ENCODE results near the gene TENM4. TPM values are rescaled to one million over a fixed set of nuclear protein-coding genes. Genes with fewer than 3 reads are reported as not detected.

The TENM4 gene
- total and polyA plus RNA-seq, 10 of the 15 experiments (the other 5 are each of a cell fraction or from before 2014, with no cell fraction given): 0.03 to 0.12 (median 0.06) TPM; not detected in 7

DNA sequence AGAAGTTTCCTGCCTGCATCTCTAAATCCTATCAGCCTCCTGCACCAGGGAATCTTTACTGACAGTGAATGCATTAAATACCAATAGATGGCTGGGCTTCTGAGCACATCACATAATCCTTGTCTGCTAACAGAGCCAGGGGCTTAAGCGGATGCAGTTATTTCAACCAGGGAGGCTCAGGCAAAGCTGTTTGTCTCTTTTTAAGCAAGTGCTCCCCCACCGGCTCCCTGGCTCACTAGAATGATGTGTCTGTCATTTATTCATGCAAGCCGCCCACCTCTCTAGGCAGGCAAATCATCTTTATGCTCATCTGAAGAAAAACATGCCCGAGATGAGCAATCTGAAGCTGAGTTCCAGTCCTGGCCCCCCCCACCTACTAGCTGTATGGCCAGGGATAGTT is 182.3 kb downstream of the TENM4 start:
- WGBS (ENCODE audit: insufficient coverage, insufficient replicate concordance, low lambda C conversion rate, missing lambda C conversion rate): 22% methylated on average over 4 of the region's 4 CpGs
- Histone ChIP-seq H3K36me3 (ENCODE audit: control insufficient read depth in 2 of 2, insufficient read depth in 2 of 2, low read length in 1 of 2) (no peaks in the 10 kb centered on the region), H3K9me3 (replicated peaks; ENCODE audit: control insufficient read depth, insufficient read depth, low read length) (no peaks in the 10 kb centered on the region), H3K27ac (ENCODE audit: control insufficient read depth, insufficient read depth) (no peak overlapping the region), H3K4me2 (ENCODE audit: control insufficient read depth, insufficient read depth) (no peak overlapping the region), H2AFZ (ENCODE audit: control insufficient read depth, low read depth, low read length) (no peak overlapping the region), H3K4me3 (no peak overlapping the region), H4K20me1 (ENCODE audit: control insufficient read depth, insufficient read depth) (no peaks in the 10 kb centered on the region), H3K27me3 (replicated peaks in 1 of 2; ENCODE audit: control insufficient read depth in 2 of 2, insufficient read depth in 2 of 2, low read length in 1 of 2) (no peaks in the 10 kb centered on the region), H3K79me2 (ENCODE audit: control insufficient read depth, insufficient read depth, low read length) (no peaks in the 10 kb centered on the region), H3K9ac (ENCODE audit: control insufficient read depth, insufficient read depth, low read length) (no peak overlapping the region), H3K4me1 (ENCODE audit: control insufficient read depth, insufficient read depth, low read length) (no peaks in the 10 kb centered on the region)
- FAIRE-seq (no peak), DNase-seq (ENCODE audit: low read depth, low spot score) (no peak), ATAC-seq (no peak)
- SMC1A ChIA-PET (ENCODE audit: uncharacterized antibody, unreplicated experiment): no interaction called here
- RAD21 ChIA-PET (ENCODE audit: unreplicated experiment): no interaction called here
- POLR2A ChIA-PET: no interaction called here
- in situ Hi-C loops (cut with MboI): no loop called here
- intact Hi-C loops (cut with micrococcal nuclease; ENCODE audit: unreplicated experiment): no loop called here
- CTCF ChIA-PET: no interaction called here
- TF ChIP-seq ZBTB11 (CRISPR knock-in tag; IDR thresholded peaks at IDR 0.05): no peak
- TF ChIP-seq, protein P1, sequence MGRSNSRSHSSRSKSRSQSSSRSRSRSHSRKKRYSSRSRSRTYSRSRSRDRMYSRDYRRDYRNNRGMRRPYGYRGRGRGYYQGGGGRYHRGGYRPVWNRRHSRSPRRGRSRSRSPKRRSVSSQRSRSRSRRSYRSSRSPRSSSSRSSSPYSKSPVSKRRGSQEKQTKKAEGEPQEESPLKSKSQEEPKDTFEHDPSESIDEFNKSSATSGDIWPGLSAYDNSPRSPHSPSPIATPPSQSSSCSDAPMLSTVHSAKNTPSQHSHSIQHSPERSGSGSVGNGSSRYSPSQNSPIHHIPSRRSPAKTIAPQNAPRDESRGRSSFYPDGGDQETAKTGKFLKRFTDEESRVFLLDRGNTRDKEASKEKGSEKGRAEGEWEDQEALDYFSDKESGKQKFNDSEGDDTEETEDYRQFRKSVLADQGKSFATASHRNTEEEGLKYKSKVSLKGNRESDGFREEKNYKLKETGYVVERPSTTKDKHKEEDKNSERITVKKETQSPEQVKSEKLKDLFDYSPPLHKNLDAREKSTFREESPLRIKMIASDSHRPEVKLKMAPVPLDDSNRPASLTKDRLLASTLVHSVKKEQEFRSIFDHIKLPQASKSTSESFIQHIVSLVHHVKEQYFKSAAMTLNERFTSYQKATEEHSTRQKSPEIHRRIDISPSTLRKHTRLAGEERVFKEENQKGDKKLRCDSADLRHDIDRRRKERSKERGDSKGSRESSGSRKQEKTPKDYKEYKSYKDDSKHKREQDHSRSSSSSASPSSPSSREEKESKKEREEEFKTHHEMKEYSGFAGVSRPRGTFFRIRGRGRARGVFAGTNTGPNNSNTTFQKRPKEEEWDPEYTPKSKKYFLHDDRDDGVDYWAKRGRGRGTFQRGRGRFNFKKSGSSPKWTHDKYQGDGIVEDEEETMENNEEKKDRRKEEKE (IDR thresholded peaks at IDR 0.05): no peak
- no peak for TF ChIP-seq DPF2 (IDR thresholded peaks at IDR 0.05)
- TF ChIP-seq, protein P2, sequence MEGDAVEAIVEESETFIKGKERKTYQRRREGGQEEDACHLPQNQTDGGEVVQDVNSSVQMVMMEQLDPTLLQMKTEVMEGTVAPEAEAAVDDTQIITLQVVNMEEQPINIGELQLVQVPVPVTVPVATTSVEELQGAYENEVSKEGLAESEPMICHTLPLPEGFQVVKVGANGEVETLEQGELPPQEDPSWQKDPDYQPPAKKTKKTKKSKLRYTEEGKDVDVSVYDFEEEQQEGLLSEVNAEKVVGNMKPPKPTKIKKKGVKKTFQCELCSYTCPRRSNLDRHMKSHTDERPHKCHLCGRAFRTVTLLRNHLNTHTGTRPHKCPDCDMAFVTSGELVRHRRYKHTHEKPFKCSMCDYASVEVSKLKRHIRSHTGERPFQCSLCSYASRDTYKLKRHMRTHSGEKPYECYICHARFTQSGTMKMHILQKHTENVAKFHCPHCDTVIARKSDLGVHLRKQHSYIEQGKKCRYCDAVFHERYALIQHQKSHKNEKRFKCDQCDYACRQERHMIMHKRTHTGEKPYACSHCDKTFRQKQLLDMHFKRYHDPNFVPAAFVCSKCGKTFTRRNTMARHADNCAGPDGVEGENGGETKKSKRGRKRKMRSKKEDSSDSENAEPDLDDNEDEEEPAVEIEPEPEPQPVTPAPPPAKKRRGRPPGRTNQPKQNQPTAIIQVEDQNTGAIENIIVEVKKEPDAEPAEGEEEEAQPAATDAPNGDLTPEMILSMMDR (IDR thresholded peaks at IDR 0.05 in 2 of 3, conservative IDR thresholded peaks at IDR 0.05 in 1 of 3; ENCODE audit: control insufficient read depth in 2 of 3, extremely low read depth in 1 of 3, insufficient read depth in 1 of 3, low read depth in 3 of 3, low read length in 3 of 3): no peak
- no peak for TF ChIP-seq CREB1 (IDR thresholded peaks at IDR 0.05; ENCODE audit: low read depth)
- TF ChIP-seq, protein P3, sequence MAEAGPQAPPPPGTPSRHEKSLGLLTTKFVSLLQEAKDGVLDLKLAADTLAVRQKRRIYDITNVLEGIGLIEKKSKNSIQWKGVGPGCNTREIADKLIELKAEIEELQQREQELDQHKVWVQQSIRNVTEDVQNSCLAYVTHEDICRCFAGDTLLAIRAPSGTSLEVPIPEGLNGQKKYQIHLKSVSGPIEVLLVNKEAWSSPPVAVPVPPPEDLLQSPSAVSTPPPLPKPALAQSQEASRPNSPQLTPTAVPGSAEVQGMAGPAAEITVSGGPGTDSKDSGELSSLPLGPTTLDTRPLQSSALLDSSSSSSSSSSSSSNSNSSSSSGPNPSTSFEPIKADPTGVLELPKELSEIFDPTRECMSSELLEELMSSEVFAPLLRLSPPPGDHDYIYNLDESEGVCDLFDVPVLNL (IDR thresholded peaks at IDR 0.05; ENCODE audit: low read depth, low read length): no peak
- no peak for TF ChIP-seq ATF7 (IDR thresholded peaks at IDR 0.05; ENCODE audit: low read depth)
- TF ChIP-seq SREBF1 (IDR thresholded peaks at IDR 0.05; ENCODE audit: low read length): no peak
- BruUV-seq (replicated peaks): no TSS peak
